Measurements from ENCODE around the gene GOSR2.

GOSR2 gene

DNA sequence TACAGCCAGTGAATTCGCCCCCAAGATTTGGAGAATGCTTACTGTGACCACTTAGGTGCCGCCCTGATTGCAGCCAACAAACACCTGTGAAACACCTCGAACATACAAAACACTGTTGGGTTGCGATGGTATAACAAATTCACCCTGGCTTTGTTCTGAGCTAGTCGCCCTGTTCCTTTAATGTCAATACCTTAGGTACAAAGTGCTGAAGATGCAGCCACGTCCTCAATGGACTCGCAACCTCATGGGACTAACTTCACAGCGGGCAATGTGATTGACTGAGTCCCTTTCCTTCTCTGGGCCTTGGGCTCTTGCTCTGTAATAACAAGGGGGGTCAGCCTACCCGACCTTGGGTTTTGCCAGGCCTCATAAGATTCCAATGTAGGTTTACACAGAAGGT lies 28.9 kb upstream of the GOSR2 start:
- TF ChIP-seq SIN3A (IDR thresholded peaks at IDR 0.05; ENCODE audit: borderline replicate concordance, insufficient read depth, low read length) (no peak), POLR2AphosphoS5 (IDR thresholded peaks at IDR 0.05; ENCODE audit: low read depth, low read length) (no peak), TAF1 (IDR thresholded peaks at IDR 0.05; ENCODE audit: borderline replicate concordance, insufficient read depth, low read length) (no peak), FOXP2 (optimal IDR thresholded peaks at IDR 0.05; ENCODE audit: borderline replicate concordance, extremely low read depth, extremely low read length, insufficient read depth) (no peak)
- TF ChIP-seq, protein P1, sequence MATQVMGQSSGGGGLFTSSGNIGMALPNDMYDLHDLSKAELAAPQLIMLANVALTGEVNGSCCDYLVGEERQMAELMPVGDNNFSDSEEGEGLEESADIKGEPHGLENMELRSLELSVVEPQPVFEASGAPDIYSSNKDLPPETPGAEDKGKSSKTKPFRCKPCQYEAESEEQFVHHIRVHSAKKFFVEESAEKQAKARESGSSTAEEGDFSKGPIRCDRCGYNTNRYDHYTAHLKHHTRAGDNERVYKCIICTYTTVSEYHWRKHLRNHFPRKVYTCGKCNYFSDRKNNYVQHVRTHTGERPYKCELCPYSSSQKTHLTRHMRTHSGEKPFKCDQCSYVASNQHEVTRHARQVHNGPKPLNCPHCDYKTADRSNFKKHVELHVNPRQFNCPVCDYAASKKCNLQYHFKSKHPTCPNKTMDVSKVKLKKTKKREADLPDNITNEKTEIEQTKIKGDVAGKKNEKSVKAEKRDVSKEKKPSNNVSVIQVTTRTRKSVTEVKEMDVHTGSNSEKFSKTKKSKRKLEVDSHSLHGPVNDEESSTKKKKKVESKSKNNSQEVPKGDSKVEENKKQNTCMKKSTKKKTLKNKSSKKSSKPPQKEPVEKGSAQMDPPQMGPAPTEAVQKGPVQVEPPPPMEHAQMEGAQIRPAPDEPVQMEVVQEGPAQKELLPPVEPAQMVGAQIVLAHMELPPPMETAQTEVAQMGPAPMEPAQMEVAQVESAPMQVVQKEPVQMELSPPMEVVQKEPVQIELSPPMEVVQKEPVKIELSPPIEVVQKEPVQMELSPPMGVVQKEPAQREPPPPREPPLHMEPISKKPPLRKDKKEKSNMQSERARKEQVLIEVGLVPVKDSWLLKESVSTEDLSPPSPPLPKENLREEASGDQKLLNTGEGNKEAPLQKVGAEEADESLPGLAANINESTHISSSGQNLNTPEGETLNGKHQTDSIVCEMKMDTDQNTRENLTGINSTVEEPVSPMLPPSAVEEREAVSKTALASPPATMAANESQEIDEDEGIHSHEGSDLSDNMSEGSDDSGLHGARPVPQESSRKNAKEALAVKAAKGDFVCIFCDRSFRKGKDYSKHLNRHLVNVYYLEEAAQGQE (IDR thresholded peaks at IDR 0.05; ENCODE audit: insufficient read depth in 1 of 2, low read depth in 2 of 2, low read length in 2 of 2) = no peak

- TF ChIP-seq SIN3A (IDR thresholded peaks at IDR 0.05; ENCODE audit: borderline replicate concordance, insufficient read depth, low read length) = no peak
- no peak for TF ChIP-seq TAF1 (IDR thresholded peaks at IDR 0.05; ENCODE audit: borderline replicate concordance, insufficient read depth, low read length)
- no peak for TF ChIP-seq FOXP2 (optimal IDR thresholded peaks at IDR 0.05; ENCODE audit: borderline replicate concordance, extremely low read depth, extremely low read length, insufficient read depth)
- TF ChIP-seq, protein P1 (IDR thresholded peaks at IDR 0.05; ENCODE audit: insufficient read depth in 1 of 2, low read depth in 2 of 2, low read length in 2 of 2) = no peak
- no peak for TF ChIP-seq POLR2AphosphoS5 (IDR thresholded peaks at IDR 0.05; ENCODE audit: low read depth, low read length)
Observed at GRCh38 chr17:46894476-46895151, 28.3 kb upstream of the GOSR2 start.

GRCh38 chr17:46895171-46895570 lies 27.8 kb upstream of the GOSR2 start:
- TF ChIP-seq TAF1 (IDR thresholded peaks at IDR 0.05; ENCODE audit: borderline replicate concordance, insufficient read depth, low read length) (no peak), POLR2AphosphoS5 (IDR thresholded peaks at IDR 0.05; ENCODE audit: low read depth, low read length) (no peak), FOXP2 (optimal IDR thresholded peaks at IDR 0.05; ENCODE audit: borderline replicate concordance, extremely low read depth, extremely low read length, insufficient read depth) (no peak), SIN3A (IDR thresholded peaks at IDR 0.05; ENCODE audit: borderline replicate concordance, insufficient read depth, low read length) (no peak)
- TF ChIP-seq, protein P1 (IDR thresholded peaks at IDR 0.05; ENCODE audit: insufficient read depth in 1 of 2, low read depth in 2 of 2, low read length in 2 of 2) = no peak

GRCh38 chr17:46896991-46897390 lies 26.0 kb upstream of the GOSR2 start:
- no peak for TF ChIP-seq FOXP2 (optimal IDR thresholded peaks at IDR 0.05; ENCODE audit: borderline replicate concordance, extremely low read depth, extremely low read length, insufficient read depth)
- TF ChIP-seq, protein P1 (IDR thresholded peaks at IDR 0.05; ENCODE audit: insufficient read depth in 1 of 2, low read depth in 2 of 2, low read length in 2 of 2) = no peak
- no peak for TF ChIP-seq SIN3A (IDR thresholded peaks at IDR 0.05; ENCODE audit: borderline replicate concordance, insufficient read depth, low read length)
- TF ChIP-seq TAF1 (IDR thresholded peaks at IDR 0.05; ENCODE audit: borderline replicate concordance, insufficient read depth, low read length) = no peak
- TF ChIP-seq POLR2AphosphoS5 (IDR thresholded peaks at IDR 0.05; ENCODE audit: low read depth, low read length) = no peak
